Activated CD4-positive, alpha-beta T cell treated with anti-CD3 and anti-CD28 coated beads for 1 hour (primary cell): ENCODE data around the gene RMND1.
"Not testable (repeated sequence)": the region's sequence is repeated elsewhere in the genome, so short reads cannot be mapped to it uniquely, and the experiment has no call there.

Experiments
- DNase-seq: peaks from one replicate; pipeline ENCODE4 v3.0.0-alpha.2; 2020

Gene RMND1

GRCh38 chr6:151451950-151452749 lies at the start of gene RMND1:
TSS of gene RMND1 (minus strand) at chr6:151452126. CDS start at chr6:151445811, 6,315 bp downstream.
- peak; percentile 99 for DNase-seq

GRCh38 chr6:151499551-151499950 lies 47.6 kb upstream of the RMND1 start:
- no peak for DNase-seq

GRCh38 chr6:151498327-151498726 lies 46.4 kb upstream of the RMND1 start:
- no peak for DNase-seq

DNA sequence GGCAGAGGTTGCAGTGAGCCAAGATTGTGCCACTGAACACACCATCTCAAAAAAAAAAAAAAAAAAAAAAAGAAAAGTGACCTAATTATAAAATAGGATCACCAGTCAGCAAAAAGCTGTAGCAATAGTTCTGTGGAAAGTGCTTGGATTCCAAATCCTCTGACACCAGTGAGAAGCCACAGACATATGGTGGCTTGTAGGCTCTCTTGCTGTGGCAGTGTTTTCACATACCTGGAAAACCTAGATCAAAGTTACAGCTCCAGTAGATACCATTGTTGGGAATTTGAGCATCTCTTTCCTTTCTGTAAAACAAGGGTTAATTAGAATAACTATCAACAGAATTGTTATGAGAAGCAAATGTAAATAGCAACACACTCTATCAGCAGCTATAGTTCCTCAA lies 46.0 kb upstream of the RMND1 start:
- no peak for DNase-seq

DNA sequence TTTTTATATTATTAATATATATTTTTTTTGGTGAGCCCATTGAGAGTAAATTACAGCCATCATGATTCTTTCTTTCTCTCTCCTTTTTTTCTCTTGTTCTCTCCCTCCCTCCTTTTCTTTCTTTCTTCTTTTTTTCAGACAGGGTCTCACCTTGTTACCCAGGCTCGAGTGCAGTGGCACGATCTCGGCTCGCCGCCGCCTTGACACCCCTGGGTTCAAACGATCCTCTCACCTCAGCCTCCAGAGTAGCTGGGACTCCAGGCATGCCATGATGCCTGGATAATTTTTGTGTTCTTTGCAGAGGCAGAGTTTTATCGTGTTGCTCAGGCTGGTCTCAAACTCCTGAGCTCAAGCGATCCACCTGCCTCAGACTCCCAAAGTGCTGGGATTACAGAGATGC lies 43.5 kb upstream of the RMND1 start:
- no peak for DNase-seq

DNA sequence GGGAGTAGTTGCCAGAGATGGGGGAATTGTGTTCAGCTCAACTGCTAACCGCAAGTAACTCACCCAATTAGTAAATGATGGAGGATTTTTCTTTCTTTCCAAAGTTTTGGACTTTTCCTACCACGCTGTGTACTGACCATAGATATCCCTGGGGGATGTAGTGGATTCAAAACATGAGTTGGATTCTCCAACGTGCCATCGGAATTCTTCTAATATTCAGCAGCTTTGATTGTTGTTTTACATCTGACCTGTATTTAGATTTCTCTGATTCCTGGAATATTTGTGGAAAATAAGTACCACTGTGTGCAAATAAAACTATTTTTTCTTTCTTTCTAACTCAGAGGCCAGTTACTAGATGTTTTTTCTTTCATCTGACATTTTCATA lies 43.0 kb upstream of the RMND1 start:
- DNase-seq, result no peak

- DNase-seq, result no peak
Measured at GRCh38 chr6:151494235-151494935, 42.5 kb upstream of the RMND1 start.

- DNase-seq, result no peak
Measured at GRCh38 chr6:151493804-151494234, 41.9 kb upstream of the RMND1 start, which contains the start of gene CCDC170. TSS of gene CCDC170 (plus strand) at chr6:151494017. CDS start at chr6:151494129, 112 bp downstream.

DNA sequence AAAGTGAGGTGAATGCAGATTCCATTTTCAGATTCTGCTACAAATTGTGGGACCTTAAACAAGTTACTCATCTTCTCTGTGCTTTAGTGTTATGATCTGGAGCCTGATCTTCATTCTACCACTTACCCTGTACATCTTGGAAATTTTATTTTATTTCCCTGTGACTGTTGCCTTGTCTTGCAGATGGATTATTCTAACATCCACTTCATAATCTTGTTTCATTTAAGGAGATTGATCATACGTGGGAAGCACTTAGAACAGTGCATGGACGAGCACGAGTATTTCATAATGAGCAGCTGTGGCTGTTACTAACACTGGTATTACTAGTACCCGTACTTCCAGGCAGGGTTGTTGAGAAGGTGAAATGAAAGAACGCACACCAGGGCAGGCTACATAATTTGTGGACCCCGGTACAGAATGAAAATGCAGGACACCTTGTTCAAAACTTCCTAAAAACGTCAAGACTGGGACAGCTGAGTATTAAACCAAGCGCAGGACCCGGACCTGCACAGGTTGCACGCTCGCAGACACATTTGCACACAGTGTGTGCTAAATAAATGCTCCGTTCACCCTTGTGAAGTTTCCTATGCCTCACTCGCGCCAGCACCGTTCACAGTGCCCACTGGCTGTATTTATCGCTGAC lies 41.4 kb upstream of the RMND1 start:
- no peak for DNase-seq

- DNase-seq, result no peak
Measured at GRCh38 chr6:151490996-151491395, 39.1 kb upstream of the RMND1 start.

- DNase-seq, result no peak
Measured at GRCh38 chr6:151488226-151488625, 36.3 kb upstream of the RMND1 start.

DNA sequence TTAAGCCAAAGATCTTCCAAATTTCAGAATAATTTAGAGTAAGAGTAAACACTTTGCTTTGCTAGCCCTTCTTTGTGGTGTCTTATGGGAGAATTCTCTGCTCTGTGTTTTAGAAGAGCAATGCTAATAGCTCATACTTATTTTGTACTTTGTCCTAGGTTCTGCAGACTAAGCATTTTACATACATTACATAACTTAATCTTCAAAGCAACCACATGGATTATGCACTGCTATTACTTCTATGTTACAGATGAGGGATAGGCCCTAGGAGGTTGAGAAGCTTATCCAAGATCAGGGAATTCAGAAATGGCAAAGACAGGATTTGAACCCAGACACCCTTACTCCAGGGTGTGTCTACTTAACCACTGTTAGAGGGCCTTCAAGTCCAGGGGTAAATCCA lies 32.1 kb upstream of the RMND1 start:
- DNase-seq, result no peak

GRCh38 chr6:151482290-151482689 lies 30.4 kb upstream of the RMND1 start:
- DNase-seq, result no peak

DNA sequence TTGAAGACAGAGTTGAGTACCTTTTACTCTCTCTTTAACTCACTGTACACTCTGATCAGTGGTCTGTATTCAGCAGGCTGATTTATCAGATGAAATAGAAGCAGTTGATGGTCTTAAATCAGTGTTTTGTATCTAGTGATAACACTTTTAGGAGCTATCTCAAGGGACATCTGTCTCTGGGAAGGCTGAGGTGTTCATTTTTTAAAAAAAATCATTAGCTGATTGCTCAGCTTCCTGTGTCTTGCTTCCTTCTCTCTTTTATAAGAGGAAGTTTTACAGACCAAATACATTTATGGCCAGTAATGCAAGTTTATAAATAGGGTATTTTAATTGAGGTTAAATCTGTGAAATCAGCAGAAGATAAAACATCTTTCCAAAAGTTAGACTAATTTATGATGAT lies 29.9 kb upstream of the RMND1 start:
- DNase-seq, result no peak

- no peak for DNase-seq
Measured at GRCh38 chr6:151478670-151479069, 26.7 kb upstream of the RMND1 start.

- no peak for DNase-seq
Measured at GRCh38 chr6:151477726-151478125, 25.8 kb upstream of the RMND1 start.

DNA sequence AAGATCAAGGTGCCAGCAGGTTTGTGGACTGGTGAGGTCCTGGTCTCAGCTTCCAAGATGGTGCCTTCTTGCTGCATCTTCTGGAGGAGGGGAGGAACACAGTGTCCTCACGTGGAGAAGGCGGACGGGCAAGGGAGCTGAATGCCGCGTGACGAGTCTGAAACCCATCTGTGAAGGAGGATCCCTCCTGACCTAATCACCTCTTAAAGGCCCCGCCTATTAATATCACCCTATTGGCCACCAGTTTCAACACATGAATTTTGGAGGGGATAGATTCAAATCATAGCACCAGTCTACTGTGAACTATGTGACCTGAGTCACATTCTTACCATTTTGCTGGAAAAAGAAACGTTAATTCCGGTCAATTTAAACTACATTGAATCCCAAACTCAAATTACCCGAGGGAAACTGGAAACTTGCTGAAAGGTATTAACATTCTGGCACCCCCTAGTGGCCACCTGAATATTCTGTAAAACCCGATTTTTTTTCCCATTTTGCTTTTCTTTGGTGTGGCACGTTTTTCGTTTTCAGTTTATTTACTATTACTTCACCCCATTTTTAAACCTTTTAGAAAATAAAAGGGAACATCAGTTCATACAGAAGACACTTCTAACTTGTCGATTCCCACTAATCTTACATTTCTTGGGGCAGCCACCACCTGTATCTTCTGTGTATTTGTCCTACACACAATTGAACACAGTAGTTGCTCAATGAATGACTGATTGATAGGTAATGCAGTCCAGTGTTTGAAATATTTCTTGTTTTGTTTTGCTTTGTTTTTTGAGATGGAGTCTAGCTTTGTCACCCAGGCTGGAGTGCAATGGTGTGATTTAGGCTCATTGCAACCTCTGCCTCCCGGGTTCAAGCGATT lies 24.0 kb upstream of the RMND1 start:
- DNase-seq, result no peak

DNA sequence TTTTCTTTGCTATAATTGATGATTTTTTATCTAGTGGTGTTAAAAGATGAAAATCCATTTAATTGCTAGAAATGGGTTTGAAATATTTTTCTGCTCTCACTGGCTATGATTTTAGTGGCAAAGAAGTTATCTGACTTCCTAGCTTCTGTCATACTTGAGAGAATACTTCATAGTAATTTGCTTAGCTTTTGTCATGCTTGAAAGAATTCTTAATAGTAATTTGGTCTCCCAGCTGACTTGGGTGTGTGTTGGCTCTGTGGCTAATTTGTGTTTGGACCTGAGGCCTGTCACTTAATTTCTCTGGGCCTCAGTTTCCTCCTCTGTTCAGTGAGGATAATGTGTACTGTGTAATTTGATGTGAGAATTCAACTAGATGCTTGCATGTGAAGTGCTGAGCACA lies 12.8 kb upstream of the RMND1 start:
- no peak for DNase-seq

GRCh38 chr6:151461673-151462072 lies 9.7 kb upstream of the RMND1 start:
- DNase-seq, result no peak

DNA sequence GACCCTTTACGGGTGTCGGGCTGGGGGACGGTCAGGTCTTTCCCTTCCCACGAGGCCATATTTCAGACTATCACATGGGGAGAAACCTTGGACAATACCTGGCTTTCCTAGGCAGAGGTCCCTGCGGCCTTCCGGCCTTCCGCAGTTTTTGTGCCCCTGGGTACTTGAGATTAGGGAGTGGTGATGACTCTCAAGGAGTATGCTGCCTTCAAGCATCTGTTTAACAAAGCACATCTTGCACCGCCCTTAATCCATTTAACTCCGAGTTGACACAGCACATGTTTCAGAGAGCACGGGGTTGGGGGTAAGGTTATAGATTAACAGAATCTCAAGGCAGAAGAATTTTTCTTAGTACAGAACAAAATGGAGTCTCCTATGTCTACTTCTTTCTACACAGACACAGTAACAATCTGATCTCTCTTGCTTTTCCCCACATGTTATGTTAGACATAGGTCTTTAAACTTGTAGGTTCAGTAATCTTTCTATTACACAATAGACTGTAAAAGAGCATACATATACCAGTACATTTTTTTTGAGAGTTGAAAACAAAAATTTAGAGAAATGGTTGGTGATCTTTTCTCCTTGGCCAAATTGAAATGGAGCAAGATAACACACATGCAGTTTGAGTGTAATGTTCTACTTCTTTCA lies 3.9 kb upstream of the RMND1 start:
- DNase-seq, result not testable (repeated sequence)

GRCh38 chr6:151452750-151453427 lies 963 bp upstream of the RMND1 start:
- no peak for DNase-seq
